H1 (cell line): ENCODE measurements around the gene RELB. TPM values are rescaled to one million over a fixed set of nuclear protein-coding genes. Genes with fewer than 3 reads are reported as not detected.

Source experiments
- CTCF ChIA-PET: fragments of 300-600 bp; sonication (Branson Sonifier 250); formaldehyde crosslinking; loops from one replicate; lab custom pipeline; 2021; ENCODE audit not compliant: partially characterized antibody; lab: Charles Lee
- POLR2A ChIA-PET: fragments of 300-600 bp; sonication (Branson Sonifier 250); formaldehyde crosslinking; loops from one replicate; lab custom pipeline; 2021; ENCODE audit warnings: inconsistent platforms; ENCODE audit not compliant: partially characterized antibody; lab: Charles Lee
- DNase-seq, 2 experiments: peaks; one replicate each; pipeline versions ENCODE4 v3.0.0 to v3.0.0-alpha.2; 2010 to 2022; ENCODE audit warnings: low spot score in 2 of 2, low read depth in 1 of 2, mixed read lengths in 1 of 2
- FAIRE-seq: peaks from 2 replicates; lab custom pipeline; 2011; peaks lifted over from hg19 to GRCh38; lab: Jason Lieb, UNC
- H2AFZ ChIP-seq: 2 replicates; pipeline ENCODE4 v1.8.1; 2012; ENCODE audit warnings: low read length, inconsistent platforms
- H2AK5ac ChIP-seq: 2 replicates; pipeline ENCODE4 v1.6.1; 2013; ENCODE audit warnings: low read depth, low read length
- H2BK120ac ChIP-seq: replicated peaks from 2 replicates; pipeline ENCODE3; 2013; ENCODE audit warnings: low read depth, low read length, inconsistent platforms
- H2BK12ac ChIP-seq: 2 replicates; pipeline ENCODE4 v1.6.1; 2013; ENCODE audit warnings: low read depth, low read length
- H2BK15ac ChIP-seq: 2 replicates; pipeline ENCODE4 v1.6.1; 2013; ENCODE audit warnings: low read length
- H2BK20ac ChIP-seq: 2 replicates; pipeline ENCODE4 v1.6.1; 2013; ENCODE audit warnings: low read length
- H2BK5ac ChIP-seq: 2 replicates; pipeline ENCODE4 v1.6.1; 2013; ENCODE audit warnings: low read depth, low read length
- H3K14ac ChIP-seq: 2 replicates; pipeline ENCODE4 v1.6.1; 2013; ENCODE audit warnings: inconsistent platforms; ENCODE audit not compliant: insufficient read length
- H3K18ac ChIP-seq: 2 replicates; pipeline ENCODE4 v1.6.1; 2013; ENCODE audit warnings: low read length; ENCODE audit errors: extremely low read depth
- H3K23ac ChIP-seq: 2 replicates; pipeline ENCODE4 v1.6.1; 2013; ENCODE audit warnings: inconsistent platforms; ENCODE audit not compliant: insufficient read length
- H3K23me2 ChIP-seq: 2 replicates; pipeline ENCODE4 v1.6.1; 2013; ENCODE audit warnings: low read depth, low read length
- H3K27ac ChIP-seq: 2 replicates; pipeline ENCODE4 v1.6.1; 2011; ENCODE audit warnings: low read depth, low read length, inconsistent platforms
- H3K27me3 ChIP-seq, 4 experiments: replicated peaks in 1 of 4; 1 replicate in 1 of 4; 2 replicates in 3 of 4; pipeline versions ENCODE4 v1.6.1 to v1.8.1; 2011 to 2013; ENCODE audit warnings: low read length in 3 of 4, mild to moderate bottlenecking in 3 of 4, inconsistent platforms in 2 of 4, mixed read lengths in 2 of 4, moderate library complexity in 1 of 4; ENCODE audit not compliant: control insufficient read depth in 3 of 4, insufficient read depth in 3 of 4; ENCODE audit errors: extremely low read depth in 1 of 4
- H3K36me3 ChIP-seq, 4 experiments: 2 replicates each; pipeline versions ENCODE4 v1.6.1 to v1.8.1; 2011 to 2013; ENCODE audit warnings: mild to moderate bottlenecking in 4 of 4, low read length in 3 of 4, moderate library complexity in 2 of 4, control low read depth in 1 of 4, inconsistent platforms in 1 of 4; ENCODE audit not compliant: insufficient read depth in 4 of 4, control insufficient read depth in 2 of 4
- H3K4ac ChIP-seq: replicated peaks from 2 replicates; pipeline ENCODE3; 2013; ENCODE audit warnings: low read length, low read depth, mixed read lengths, inconsistent platforms; ENCODE audit not compliant: insufficient read length
- H3K4me1 ChIP-seq, 4 experiments: replicated peaks in 1 of 4; 1 replicate in 1 of 4; 2 replicates in 3 of 4; pipeline versions ENCODE4 v1.6.1 to v1.8.1; 2011 to 2013; ENCODE audit warnings: low read length in 3 of 4, inconsistent platforms in 2 of 4, mixed read lengths in 1 of 4; ENCODE audit not compliant: insufficient read depth in 4 of 4, control insufficient read depth in 3 of 4
- H3K4me2 ChIP-seq, 2 experiments: 2 replicates each; pipeline versions ENCODE4 v1.6.1 to v1.8.1; 2011 to 2013; ENCODE audit warnings: low read depth in 2 of 2, low read length in 2 of 2, control low read depth in 1 of 2, inconsistent platforms in 1 of 2, mild to moderate bottlenecking in 1 of 2; ENCODE audit not compliant: insufficient read depth in 1 of 2
- H3K4me3 ChIP-seq, 4 experiments: fragments of 200-600, 300-600 bp in 1 of 4; sonication (generic), shearing (Covaris generic), sonication (Bioruptor Twin) in 1 of 4; 2 replicates each; pipeline versions ENCODE4 v1.5.1 to v1.8.1; 2011 to 2016; ENCODE audit warnings: low read length in 4 of 4, low read depth in 3 of 4, control low read depth in 2 of 4, inconsistent platforms in 2 of 4, mild to moderate bottlenecking in 2 of 4, mixed read lengths in 1 of 4, moderate library complexity in 1 of 4; ENCODE audit not compliant: insufficient read depth in 2 of 4; ENCODE audit errors: extremely low read depth in 1 of 4
- H3K56ac ChIP-seq: replicated peaks from 2 replicates; pipeline ENCODE3; 2013; ENCODE audit warnings: low read depth, mild to moderate bottlenecking, mixed read lengths, low read length, inconsistent platforms; ENCODE audit not compliant: insufficient read length
- H3K79me1 ChIP-seq: 2 replicates; pipeline ENCODE4 v1.6.1; 2013; ENCODE audit warnings: low read depth, low read length, control low read depth
- H3K79me2 ChIP-seq, 2 experiments: 2 replicates each; pipeline versions ENCODE4 v1.6.1 to v1.8.1; 2012 to 2013; ENCODE audit warnings: low read length in 2 of 2, mild to moderate bottlenecking in 2 of 2, inconsistent platforms in 1 of 2; ENCODE audit not compliant: insufficient read depth in 2 of 2, control insufficient read depth in 1 of 2
- H3K9ac ChIP-seq, 4 experiments: replicated peaks in 1 of 4; 1 replicate in 1 of 4; 2 replicates in 3 of 4; pipeline versions ENCODE4 v1.6.1 to v1.8.1; 2011 to 2013; ENCODE audit warnings: low read depth in 3 of 4, low read length in 3 of 4, control low read depth in 2 of 4, mild to moderate bottlenecking in 2 of 4, moderate library complexity in 2 of 4, inconsistent platforms in 1 of 4; ENCODE audit errors: extremely low read depth in 1 of 4
- H3K9me3 ChIP-seq, 2 experiments: 2 replicates each; pipeline versions ENCODE4 v1.6.1 to v1.8.1; 2012 to 2013; ENCODE audit warnings: mild to moderate bottlenecking in 2 of 2, moderate library complexity in 2 of 2, control low read depth in 1 of 2, inconsistent platforms in 1 of 2, low read depth in 1 of 2, low read length in 1 of 2, mixed read lengths in 1 of 2; ENCODE audit not compliant: insufficient read depth in 2 of 2
- H4K20me1 ChIP-seq, 2 experiments: replicated peaks in 1 of 2; 2 replicates each; pipeline versions ENCODE3 to v1.8.1; 2011 to 2013; ENCODE audit warnings: inconsistent platforms in 2 of 2, low read length in 2 of 2, mild to moderate bottlenecking in 1 of 2; ENCODE audit not compliant: insufficient read depth in 2 of 2, control insufficient read depth in 1 of 2
- H4K5ac ChIP-seq: 2 replicates; pipeline ENCODE4 v1.6.1; 2013; ENCODE audit warnings: low read length, low read depth, mixed read lengths, inconsistent platforms; ENCODE audit not compliant: insufficient read length
- H4K8ac ChIP-seq: 2 replicates; pipeline ENCODE4 v1.8.0; 2013; ENCODE audit warnings: mild to moderate bottlenecking, moderate library complexity, low read length, inconsistent platforms; ENCODE audit not compliant: insufficient read depth; ENCODE audit errors: extremely low read depth
- H4K91ac ChIP-seq: replicated peaks from 2 replicates; pipeline ENCODE3; 2013; ENCODE audit warnings: low read length, mixed read lengths, inconsistent platforms; ENCODE audit not compliant: insufficient read length
- CHD1 ChIP-seq: IDR thresholded peaks from 2 replicates; pipeline ENCODE4 v1.6.1; 2012; ENCODE audit warnings: low read depth, low read length, improper control_type of control experiment
- EP300 ChIP-seq, 2 experiments: IDR thresholded peaks; 1 replicate in 1 of 2; 2 replicates in 1 of 2; pipeline ENCODE4 v1.6.1; 2011 to 2012; ENCODE audit warnings: low read depth in 2 of 2, low read length in 2 of 2, mild to moderate bottlenecking in 2 of 2, borderline replicate concordance in 1 of 2, inconsistent platforms in 1 of 2, moderate library complexity in 1 of 2
- GTF2F1 ChIP-seq: IDR thresholded peaks from 2 replicates; pipeline ENCODE4 v1.6.1; 2012; ENCODE audit warnings: low read depth, low read length, improper control_type of control experiment, borderline replicate concordance
- HDAC2 ChIP-seq, 2 experiments: fragments of 300-600 bp in 1 of 2; sonication (generic) in 1 of 2; IDR thresholded peaks; 2 replicates each; pipeline ENCODE4 v1.6.1; 2011 to 2012; ENCODE audit warnings: low read depth in 2 of 2, low read length in 2 of 2, mild to moderate bottlenecking in 2 of 2, moderate library complexity in 2 of 2, borderline replicate concordance in 1 of 2, inconsistent platforms in 1 of 2
- JUND ChIP-seq: IDR thresholded peaks from 2 replicates; pipeline ENCODE4 v1.6.1; 2011; ENCODE audit warnings: mild to moderate bottlenecking, improper control_type of control experiment, low read length
- KDM5A ChIP-seq: fragments of 200-600 bp; IDR thresholded peaks from 2 replicates; pipeline ENCODE4 v1.7.1; 2012; ENCODE audit warnings: mild to moderate bottlenecking, low read length, inconsistent platforms, mixed read lengths
- POLR2A ChIP-seq, 2 experiments: IDR thresholded peaks; 1 replicate in 1 of 2; 2 replicates in 1 of 2; pipeline ENCODE4 v1.6.1; 2011; ENCODE audit warnings: low read depth in 2 of 2, low read length in 2 of 2, mild to moderate bottlenecking in 2 of 2; ENCODE audit errors: control extremely low read depth in 1 of 2
- TBP ChIP-seq: IDR thresholded peaks from 2 replicates; pipeline ENCODE4 v1.6.1; 2011; ENCODE audit warnings: low read depth, low read length, improper control_type of control experiment
- WGBS, 2 experiments: shearing (Covaris generic) in 1 of 2; methylation state at CpG; one replicate each; pipeline versions ENCODE4 v1.1.6 to v1.1.7; 2013 to 2015; ENCODE audit warnings: low lambda C conversion rate in 2 of 2, mixed read lengths in 2 of 2, inconsistent platforms in 1 of 2, low coverage in 1 of 2, missing lambda C conversion rate in 1 of 2; ENCODE audit not compliant: insufficient replicate concordance in 2 of 2, insufficient coverage in 1 of 2, insufficient read length in 1 of 2; ENCODE audit errors: extremely low coverage in 1 of 2, missing lambda C conversion rate in 1 of 2; 5-methylcytosine and 5-hydroxymethylcytosine counted together
- polyA plus RNA-seq, 7 experiments: library from polyadenylated mRNA; depleted of rRNA in 3 of 7; stranded (reverse) in 5 of 7; unstranded in 2 of 7; fragments of >200 nt in 5 of 7; fragments of 200-250 nt in 2 of 7; gene quantifications; 1 replicate in 5 of 7; 2 replicates in 1 of 7; 4 replicates in 1 of 7; pipeline versions ENCODE4 v1.2.1 to v1.2.3, GENCODE V29; 2011 to 2013; ENCODE audit warnings: missing spikeins in 2 of 7, mixed read lengths in 2 of 7
- total RNA-seq: library from RNA; stranded (reverse); fragmentation: NEBNext Ultra II Directional; extraction: Animal tissue kit (Norgen Biotek cat#: 25700); gene quantifications from 2 replicates; pipeline ENCODE4 v1.2.1, GENCODE V29; 2021

RELB gene
- total and polyA plus RNA-seq, 2 of the 8 experiments (the other 6 are each of a cell fraction or from before 2014, with no cell fraction given): 10.0 to 13.1 TPM

DNA sequence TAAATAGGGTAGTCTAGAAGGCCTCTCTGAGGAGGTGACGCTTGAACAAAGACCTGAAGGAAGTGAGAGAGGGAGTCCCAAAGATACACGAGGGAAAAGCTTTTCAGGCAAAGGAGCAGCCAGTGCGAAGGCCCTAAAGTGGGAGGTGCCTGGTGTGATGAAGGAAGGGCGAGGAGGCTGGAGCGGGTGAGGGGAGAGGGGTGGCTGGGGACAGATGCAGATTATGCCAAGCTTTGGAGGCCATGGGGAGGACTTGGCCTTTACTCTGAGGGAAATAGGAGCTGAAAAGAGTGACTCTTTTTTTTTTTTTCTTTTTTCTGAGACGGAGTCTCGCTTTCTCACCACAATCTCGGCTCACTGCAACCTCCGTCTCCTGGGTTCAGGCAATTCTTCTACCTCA, 43.2 kb upstream of the RELB start:
- H3K27me3 ChIP-seq: no peaks in the 10 kb centered on the region
- H3K4me2 ChIP-seq: no peak overlapping the region; a peak in 1 of 4 replicates
- peaks cover 29% of the 10 kb centered on the region for H3K79me1 ChIP-seq
- H3K9me3 ChIP-seq: no peaks in the 10 kb centered on the region
- H3K79me2 ChIP-seq: peaks cover 32 to 67% of the 10 kb centered on the region in 2 experiments
- no peak overlapping the region for H2AFZ ChIP-seq
- H2BK5ac ChIP-seq: no peak overlapping the region; the same call in 1 of the 2 replicates
- peaks cover 12% of the 10 kb centered on the region; the same call in 1 of the 2 replicates for H3K23me2 ChIP-seq
- peaks cover 0 to 8% (median 2%) of the 10 kb centered on the region in 4 experiments; a peak in 4 of 8 replicates for H3K36me3 ChIP-seq
- H3K4me3 ChIP-seq: no peak overlapping the region
- H3K4me1 ChIP-seq: peaks cover 0 to 7% (median 6%) of the 10 kb centered on the region in 4 experiments; a peak in 6 of 7 replicates
- H3K14ac ChIP-seq: no peak overlapping the region
- no peak overlapping the region for H3K23ac ChIP-seq
- no peak overlapping the region for H2BK120ac ChIP-seq
- no peak overlapping the region for H3K27ac ChIP-seq
- no peak overlapping the region for H3K56ac ChIP-seq
- FAIRE-seq: no peak
- no peak overlapping the region for H2AK5ac ChIP-seq
- no peak overlapping the region for H2BK12ac ChIP-seq
- no peak overlapping the region for H2BK15ac ChIP-seq
- H2BK20ac ChIP-seq: no peak overlapping the region
- H3K4ac ChIP-seq: no peak overlapping the region
- no peak overlapping the region for H3K18ac ChIP-seq
- no peak overlapping the region for H3K9ac ChIP-seq
- TF ChIP-seq POLR2A (IDR thresholded peaks at IDR 0.05; ENCODE audit: control extremely low read depth in 1 of 2, low read depth in 2 of 2, low read length in 2 of 2): no peak
- no peak for TF ChIP-seq TBP
- no peak for TF ChIP-seq HDAC2 (IDR thresholded peaks at IDR 0.05; ENCODE audit: borderline replicate concordance in 1 of 2, low read depth in 2 of 2, low read length in 2 of 2)
- no peak for TF ChIP-seq EP300 (IDR thresholded peaks at IDR 0.05; ENCODE audit: borderline replicate concordance in 1 of 2, low read depth in 2 of 2, low read length in 2 of 2)
- TF ChIP-seq CHD1: no peak
- no peak for TF ChIP-seq JUND
- TF ChIP-seq KDM5A: no peak
- TF ChIP-seq GTF2F1: no peak
- DNase-seq: no peak
- peaks cover 6 to 31% of the 10 kb centered on the region in 2 experiments for H4K20me1 ChIP-seq
- ChIA-PET POLR2A (interaction anchor here (0.9 to 11.6 kb wide), 9 partner anchors 13 to 194 kb away, joined by 3 to 121 read pairs (median 4); partner anchors contain the start of genes APOC4 and APOE), CTCF (interaction anchor here (0.7 to 4.2 kb wide), 8 partner anchors 8 to 268 kb away, joined by 3 to 17 read pairs (median 4); partner anchors contain the start of gene APOE)
- no peak overlapping the region for H4K91ac ChIP-seq
- WGBS, 2 experiments: 93% methylated on average over 6 of the region's 9 CpGs; no CpG with 5 or more reads in 1 of the 2 experiments
- no peak overlapping the region for H4K5ac ChIP-seq
- H4K8ac ChIP-seq: no peak overlapping the region
